Measurements from ENCODE around the gene RAB5B. TPM values are rescaled to one million over a fixed set of nuclear protein-coding genes. Genes with fewer than 3 reads are reported as not detected.
A peak's percentile ranks its signal among the peaks of the same experiment; 100 is the strongest.
"Not testable (repeated sequence)": the region's sequence is repeated elsewhere in the genome, so short reads cannot be mapped to it uniquely, and the experiment has no call there.

RAB5B gene
- total RNA-seq, 1 experiment from 2014 or later, result 73.9 TPM

- ChIA-PET CTCF (no interaction called here), POLR2A (ENCODE audit: low non-redundant PET) (no interaction called here)
- H3K9me3 ChIP-seq (ENCODE audit: low read depth, low read length, poor library complexity, severe bottlenecking), result no peaks in the 10 kb centered on the region
- BruUV-seq (replicated peaks), result no TSS peak
- H3K36me3 ChIP-seq (ENCODE audit: insufficient read depth, low read length, poor library complexity, severe bottlenecking), result peaks cover 11% of the 10 kb centered on the region
- no peak for TF ChIP-seq EZH2 (IDR thresholded peaks at IDR 0.05; ENCODE audit: borderline replicate concordance, low read depth, low read length, poor library complexity, severe bottlenecking)
- TF ChIP-seq, protein P1, sequence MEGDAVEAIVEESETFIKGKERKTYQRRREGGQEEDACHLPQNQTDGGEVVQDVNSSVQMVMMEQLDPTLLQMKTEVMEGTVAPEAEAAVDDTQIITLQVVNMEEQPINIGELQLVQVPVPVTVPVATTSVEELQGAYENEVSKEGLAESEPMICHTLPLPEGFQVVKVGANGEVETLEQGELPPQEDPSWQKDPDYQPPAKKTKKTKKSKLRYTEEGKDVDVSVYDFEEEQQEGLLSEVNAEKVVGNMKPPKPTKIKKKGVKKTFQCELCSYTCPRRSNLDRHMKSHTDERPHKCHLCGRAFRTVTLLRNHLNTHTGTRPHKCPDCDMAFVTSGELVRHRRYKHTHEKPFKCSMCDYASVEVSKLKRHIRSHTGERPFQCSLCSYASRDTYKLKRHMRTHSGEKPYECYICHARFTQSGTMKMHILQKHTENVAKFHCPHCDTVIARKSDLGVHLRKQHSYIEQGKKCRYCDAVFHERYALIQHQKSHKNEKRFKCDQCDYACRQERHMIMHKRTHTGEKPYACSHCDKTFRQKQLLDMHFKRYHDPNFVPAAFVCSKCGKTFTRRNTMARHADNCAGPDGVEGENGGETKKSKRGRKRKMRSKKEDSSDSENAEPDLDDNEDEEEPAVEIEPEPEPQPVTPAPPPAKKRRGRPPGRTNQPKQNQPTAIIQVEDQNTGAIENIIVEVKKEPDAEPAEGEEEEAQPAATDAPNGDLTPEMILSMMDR (conservative IDR thresholded peaks at IDR 0.05; ENCODE audit: low read depth, low read length), result no peak
- no peaks in the 10 kb centered on the region for H3K4me1 ChIP-seq (ENCODE audit: insufficient read depth, low read length, poor library complexity, severe bottlenecking)
- no peak for DNase-seq (ENCODE audit: low spot score)
- no peak overlapping the region for H3K27ac ChIP-seq (ENCODE audit: low read depth, low read length, poor library complexity, severe bottlenecking)
- H3K4me3 ChIP-seq (ENCODE audit: low read depth, low read length, poor library complexity, severe bottlenecking), result no peak overlapping the region
- intact Hi-C loops (cut with micrococcal nuclease; ENCODE audit: unreplicated experiment), result no loop called here
- H3K27me3 ChIP-seq (replicated peaks; ENCODE audit: insufficient read depth, low read depth, low read length, poor library complexity), result no peaks in the 10 kb centered on the region
Measured at GRCh38 chr12:55978393-55978792, 4.5 kb downstream of the RAB5B start.

- Histone ChIP-seq H3K4me3 (ENCODE audit: low read depth, low read length, poor library complexity, severe bottlenecking) (no peak overlapping the region), H3K27me3 (replicated peaks; ENCODE audit: insufficient read depth, low read depth, low read length, poor library complexity) (no peaks in the 10 kb centered on the region), H3K27ac (ENCODE audit: low read depth, low read length, poor library complexity, severe bottlenecking) (no peak overlapping the region), H3K36me3 (ENCODE audit: insufficient read depth, low read length, poor library complexity, severe bottlenecking) (peaks cover 11% of the 10 kb centered on the region), H3K4me1 (ENCODE audit: insufficient read depth, low read length, poor library complexity, severe bottlenecking) (no peaks in the 10 kb centered on the region), H3K9me3 (ENCODE audit: low read depth, low read length, poor library complexity, severe bottlenecking) (no peaks in the 10 kb centered on the region)
- no TSS peak for BruUV-seq (replicated peaks)
- CTCF ChIA-PET, result no interaction called here
- no peak for DNase-seq (ENCODE audit: low spot score)
- POLR2A ChIA-PET (ENCODE audit: low non-redundant PET), result no interaction called here
- TF ChIP-seq EZH2 (IDR thresholded peaks at IDR 0.05; ENCODE audit: borderline replicate concordance, low read depth, low read length, poor library complexity, severe bottlenecking), result no peak
- intact Hi-C loops (cut with micrococcal nuclease; ENCODE audit: unreplicated experiment), result no loop called here
Measured at GRCh38 chr12:55979069-55979468, 5.2 kb downstream of the RAB5B start.

DNA sequence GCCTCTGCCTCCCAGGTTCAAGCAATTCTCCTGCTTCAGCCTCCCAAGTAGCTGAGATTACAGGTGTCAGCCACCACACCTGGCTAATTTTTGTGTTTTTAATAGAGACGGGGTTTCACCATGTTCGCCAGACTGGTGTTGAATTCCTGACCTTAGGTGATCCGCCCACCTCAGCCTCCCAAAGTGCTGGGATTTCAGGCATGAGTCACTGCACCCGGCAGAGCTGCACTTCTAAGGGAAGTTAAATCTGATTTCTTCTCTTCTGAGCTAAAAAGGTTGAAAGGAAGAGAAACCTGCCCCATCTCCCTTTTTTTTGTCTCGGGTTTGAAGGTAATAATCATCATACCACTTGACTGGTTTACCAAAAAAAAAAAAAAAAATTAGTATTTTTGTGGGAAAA lies 8.0 kb downstream of the RAB5B start:
- H3K36me3 ChIP-seq (ENCODE audit: insufficient read depth, low read length, poor library complexity, severe bottlenecking), result peaks cover 18% of the 10 kb centered on the region
- BruUV-seq (replicated peaks); DNase-seq (ENCODE audit: low spot score); H3K4me1 ChIP-seq (ENCODE audit: insufficient read depth, low read length, poor library complexity, severe bottlenecking); POLR2A ChIA-PET (ENCODE audit: low non-redundant PET); H3K4me3 ChIP-seq (ENCODE audit: low read depth, low read length, poor library complexity, severe bottlenecking); H3K27ac ChIP-seq (ENCODE audit: low read depth, low read length, poor library complexity, severe bottlenecking); intact Hi-C loops (cut with micrococcal nuclease; ENCODE audit: unreplicated experiment); H3K9me3 ChIP-seq (ENCODE audit: low read depth, low read length, poor library complexity, severe bottlenecking); H3K27me3 ChIP-seq (replicated peaks; ENCODE audit: insufficient read depth, low read depth, low read length, poor library complexity): not testable (repeated sequence)
- CTCF ChIA-PET, result interaction anchor here (0.7 kb wide), 1 partner anchor 14 kb away, joined by 8 read pairs; no protein-coding TSS in a partner anchor

GRCh38 chr12:55982319-55982936 lies 8.6 kb downstream of the RAB5B start:
- no peak for TF ChIP-seq EZH2 (IDR thresholded peaks at IDR 0.05; ENCODE audit: borderline replicate concordance, low read depth, low read length, poor library complexity, severe bottlenecking)
- TF ChIP-seq, protein P1 (conservative IDR thresholded peaks at IDR 0.05; ENCODE audit: low read depth, low read length), result no peak
- ChIA-PET CTCF (interaction anchor here (0.7 kb wide), 1 partner anchor 14 kb away, joined by 8 read pairs; no protein-coding TSS in a partner anchor), POLR2A (ENCODE audit: low non-redundant PET) (no interaction called here)
- BruUV-seq (replicated peaks), result no TSS peak
- Histone ChIP-seq H3K27me3 (replicated peaks; ENCODE audit: insufficient read depth, low read depth, low read length, poor library complexity) (no peaks in the 10 kb centered on the region), H3K9me3 (ENCODE audit: low read depth, low read length, poor library complexity, severe bottlenecking) (no peaks in the 10 kb centered on the region), H3K36me3 (ENCODE audit: insufficient read depth, low read length, poor library complexity, severe bottlenecking) (peaks cover 20% of the 10 kb centered on the region), H3K4me3 (ENCODE audit: low read depth, low read length, poor library complexity, severe bottlenecking) (no peak overlapping the region), H3K27ac (ENCODE audit: low read depth, low read length, poor library complexity, severe bottlenecking) (peak overlapping the region; percentile 47), H3K4me1 (ENCODE audit: insufficient read depth, low read length, poor library complexity, severe bottlenecking) (no peaks in the 10 kb centered on the region)
- intact Hi-C loops (cut with micrococcal nuclease; ENCODE audit: unreplicated experiment), result no loop called here
- DNase-seq (ENCODE audit: low spot score), result peak; percentile 61

Measured in A673 (cell line).